Esophagus squamous epithelium (tissue), 5 donors: ENCODE data around the gene CDC42BPG. TPM values are rescaled to one million over a fixed set of nuclear protein-coding genes. Genes with fewer than 3 reads are reported as not detected.
A peak's percentile ranks its signal among the peaks of the same experiment; 100 is the strongest.

Experiments
- DNase-seq: peaks from one replicate; lab custom pipeline; 2025; lab: John Stamatoyannopoulos, UW
- H3K27ac ChIP-seq, 4 donors: fragments of 200-600 bp; sonication (generic); one replicate each; pipeline ENCODE4 v1.5.1; 2016 to 2019; ENCODE audit warnings: mild to moderate bottlenecking in 1 of 4
- H3K27me3 ChIP-seq, 4 donors: fragments of 200-600 bp; sonication (generic); 1 replicate in 3 of 4; 2 replicates in 1 of 4; pipeline versions ENCODE4 v1.5.1 to v1.6.0; 2017 to 2021; ENCODE audit warnings: antibody characterized with exemption in 1 of 4
- H3K36me3 ChIP-seq, 3 donors: fragments of 200-600 bp; sonication (generic); one replicate each; pipeline ENCODE4 v1.5.1; 2016 to 2019
- H3K4me1 ChIP-seq, 3 donors: fragments of 200-600 bp; sonication (generic); one replicate each; pipeline ENCODE4 v1.5.1; 2017 to 2019
- H3K4me3 ChIP-seq, 4 donors: fragments of 200-600 bp; sonication (generic); 1 replicate in 3 of 4; 2 replicates in 1 of 4; pipeline ENCODE4 v1.5.1; 2016 to 2019; ENCODE audit warnings: mild to moderate bottlenecking in 2 of 4, moderate library complexity in 1 of 4
- H3K9me3 ChIP-seq, 3 donors: fragments of 200-600 bp; sonication (generic); one replicate each; pipeline ENCODE4 v1.5.1; 2016 to 2019
- POLR2A ChIP-seq, 4 donors: fragments of 450-650 bp; IDR thresholded peaks; one replicate each; pipeline ENCODE4 v1.6.1; 2017; ENCODE audit warnings: antibody characterized with exemption in 4 of 4, mild to moderate bottlenecking in 4 of 4, moderate library complexity in 3 of 4
- WGBS, 2 donors: methylation state at CpG; one replicate each; pipeline ENCODE4 v1.1.5; 2018; 5-methylcytosine and 5-hydroxymethylcytosine counted together
- intact Hi-C: fragments of 100-400 bp; cut with DNase I; formaldehyde crosslinking; loops from one replicate; pipeline ENCODE4 v1.15.0; 2022
- total RNA-seq, 4 donors: library from RNA; depleted of rRNA; stranded (reverse); fragments of >200 nt; gene quantifications; one replicate each; pipeline ENCODE4 v1.1.0, GENCODE V29; 2016
- TF ChIP-seq, protein P1 (sequence below), 6 experiments: fragments of 450-650 bp in 4 of 6; fragments of 200-600 bp in 2 of 6; sonication (generic) in 2 of 6; IDR thresholded peaks; one replicate each; pipeline ENCODE4 v1.5.1; 2016 to 2019; ENCODE audit warnings: antibody characterized with exemption in 6 of 6, mild to moderate bottlenecking in 4 of 6, moderate library complexity in 4 of 6
- donor health status: DM: yes; HTN: yes; CAD: no.

CDC42BPG gene
- total RNA-seq, 4 donors from 2014 or later = 16.4 to 48.5 (median 25.0) TPM

DNA sequence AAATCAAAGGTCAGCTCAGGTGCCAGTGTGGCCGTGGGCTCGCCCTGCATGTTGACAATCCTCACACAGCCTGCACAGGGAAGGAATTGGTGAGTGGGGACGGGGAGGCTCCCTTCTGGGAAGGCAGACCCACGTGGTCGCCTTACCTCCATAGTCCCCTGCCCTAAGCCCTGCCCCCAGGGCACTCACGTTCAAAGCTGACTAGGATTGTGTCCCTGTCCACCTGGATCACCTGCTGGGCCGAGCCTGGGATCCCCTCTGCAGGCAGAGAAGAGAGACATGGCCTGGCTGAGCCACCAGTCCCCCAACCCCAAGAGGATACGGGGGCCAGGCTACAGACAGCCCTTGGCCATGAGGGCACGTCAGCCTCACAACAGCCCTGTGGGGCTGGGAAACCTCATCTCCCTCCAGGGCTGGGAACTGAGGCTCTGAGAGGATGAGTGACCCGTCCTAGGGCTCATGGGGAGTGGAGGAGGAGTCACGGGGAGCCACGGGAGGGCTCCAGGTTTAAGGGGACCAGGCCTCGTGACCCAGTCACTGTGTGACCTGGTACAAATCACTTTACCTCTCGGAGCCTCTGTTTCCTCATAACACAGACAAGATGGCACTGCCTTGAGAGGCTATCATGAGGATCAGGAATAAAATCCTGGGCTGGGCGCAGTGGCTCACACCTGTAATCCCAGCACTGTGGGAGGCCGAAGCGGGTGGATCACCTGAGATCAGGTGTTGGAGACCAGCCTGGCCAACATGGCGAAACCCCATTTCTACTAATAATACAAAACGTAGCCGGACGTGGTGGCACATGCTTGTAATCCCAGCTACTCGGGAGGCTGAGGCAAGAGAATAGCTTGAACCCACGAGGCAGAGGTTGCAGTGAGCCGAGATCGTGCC, 54.0 kb downstream of the CDC42BPG start:
- intact Hi-C loops = no loop called here
- H3K4me3 ChIP-seq = no peak overlapping the region
- peaks cover 0 to 17% (median 0%) of the 10 kb centered on the region in 3 donors for H3K36me3 ChIP-seq
- DNase-seq = no peak
- H3K27me3 ChIP-seq = no peaks in the 10 kb centered on the region
- no peak overlapping the region for H3K27ac ChIP-seq
- H3K4me1 ChIP-seq = peaks cover 0 to 6% (median 0%) of the 10 kb centered on the region in 3 donors
- 90 to 95% methylated on average over 6 to 14 of the region's 25 CpGs for WGBS, 2 donors
- no peaks in the 10 kb centered on the region for H3K9me3 ChIP-seq
- TF ChIP-seq, protein P1, sequence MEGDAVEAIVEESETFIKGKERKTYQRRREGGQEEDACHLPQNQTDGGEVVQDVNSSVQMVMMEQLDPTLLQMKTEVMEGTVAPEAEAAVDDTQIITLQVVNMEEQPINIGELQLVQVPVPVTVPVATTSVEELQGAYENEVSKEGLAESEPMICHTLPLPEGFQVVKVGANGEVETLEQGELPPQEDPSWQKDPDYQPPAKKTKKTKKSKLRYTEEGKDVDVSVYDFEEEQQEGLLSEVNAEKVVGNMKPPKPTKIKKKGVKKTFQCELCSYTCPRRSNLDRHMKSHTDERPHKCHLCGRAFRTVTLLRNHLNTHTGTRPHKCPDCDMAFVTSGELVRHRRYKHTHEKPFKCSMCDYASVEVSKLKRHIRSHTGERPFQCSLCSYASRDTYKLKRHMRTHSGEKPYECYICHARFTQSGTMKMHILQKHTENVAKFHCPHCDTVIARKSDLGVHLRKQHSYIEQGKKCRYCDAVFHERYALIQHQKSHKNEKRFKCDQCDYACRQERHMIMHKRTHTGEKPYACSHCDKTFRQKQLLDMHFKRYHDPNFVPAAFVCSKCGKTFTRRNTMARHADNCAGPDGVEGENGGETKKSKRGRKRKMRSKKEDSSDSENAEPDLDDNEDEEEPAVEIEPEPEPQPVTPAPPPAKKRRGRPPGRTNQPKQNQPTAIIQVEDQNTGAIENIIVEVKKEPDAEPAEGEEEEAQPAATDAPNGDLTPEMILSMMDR (IDR thresholded peaks at IDR 0.05) = no peak
- TF ChIP-seq POLR2A (IDR thresholded peaks at IDR 0.05) = no peak

DNA sequence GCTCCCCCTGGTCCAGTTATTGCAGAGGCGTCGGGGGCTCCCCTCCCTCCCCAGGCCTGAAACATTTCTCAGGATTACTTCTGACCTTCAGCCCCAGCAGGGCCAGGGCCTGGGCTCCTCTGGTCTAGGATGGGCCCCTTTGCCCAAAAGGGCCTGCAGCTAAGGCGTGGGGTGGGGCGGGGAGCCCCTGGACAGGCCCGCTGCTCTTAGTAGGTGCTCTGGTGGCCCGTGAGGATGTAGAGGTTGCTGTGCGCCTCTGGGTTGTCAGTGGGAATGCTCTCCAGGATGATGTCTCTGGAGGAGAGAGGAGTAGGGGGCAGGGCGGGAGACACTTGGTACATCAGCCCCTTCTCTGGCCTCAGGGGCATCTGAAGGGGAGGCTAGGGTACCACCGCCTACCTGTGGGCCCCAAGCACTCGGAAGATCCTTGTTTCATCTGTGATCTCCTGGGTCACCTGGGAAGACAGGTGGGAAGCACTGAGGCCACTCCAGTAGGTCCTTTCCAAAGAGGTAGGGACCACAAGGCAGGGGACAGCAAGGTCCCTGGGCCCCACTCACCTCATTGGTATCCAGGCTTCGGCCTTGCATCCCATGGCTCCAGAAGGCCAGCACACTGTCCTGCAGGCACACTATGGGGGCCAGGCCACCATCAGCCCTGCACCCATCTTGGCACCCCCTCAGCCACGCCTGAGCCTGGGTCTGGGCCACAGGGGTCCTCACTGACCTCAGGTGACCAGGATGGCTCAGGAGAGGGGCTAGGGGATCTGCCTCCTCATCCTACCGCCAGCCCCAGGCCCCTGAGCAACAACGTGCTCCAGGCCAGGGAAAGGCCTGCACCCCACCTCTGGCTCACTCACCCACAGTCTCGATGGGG, 54.9 kb downstream of the CDC42BPG start:
- 88 to 90% methylated on average over 2 of the region's 15 CpGs for whole genome bisulfite sequencing, 2 donors
- Histone ChIP-seq H3K36me3 (peaks cover 0 to 17% (median 0%) of the 10 kb centered on the region in 3 donors), H3K9me3 (no peaks in the 10 kb centered on the region), H3K27me3 (no peaks in the 10 kb centered on the region), H3K4me1 (peaks cover 0 to 6% (median 0%) of the 10 kb centered on the region in 3 donors), H3K4me3 (no peak overlapping the region), H3K27ac (no peak overlapping the region)
- DNase-seq = no peak
- no peak for TF ChIP-seq POLR2A (IDR thresholded peaks at IDR 0.05)
- TF ChIP-seq, protein P1 (IDR thresholded peaks at IDR 0.05) = no peak
- intact Hi-C loops = no loop called here

DNA sequence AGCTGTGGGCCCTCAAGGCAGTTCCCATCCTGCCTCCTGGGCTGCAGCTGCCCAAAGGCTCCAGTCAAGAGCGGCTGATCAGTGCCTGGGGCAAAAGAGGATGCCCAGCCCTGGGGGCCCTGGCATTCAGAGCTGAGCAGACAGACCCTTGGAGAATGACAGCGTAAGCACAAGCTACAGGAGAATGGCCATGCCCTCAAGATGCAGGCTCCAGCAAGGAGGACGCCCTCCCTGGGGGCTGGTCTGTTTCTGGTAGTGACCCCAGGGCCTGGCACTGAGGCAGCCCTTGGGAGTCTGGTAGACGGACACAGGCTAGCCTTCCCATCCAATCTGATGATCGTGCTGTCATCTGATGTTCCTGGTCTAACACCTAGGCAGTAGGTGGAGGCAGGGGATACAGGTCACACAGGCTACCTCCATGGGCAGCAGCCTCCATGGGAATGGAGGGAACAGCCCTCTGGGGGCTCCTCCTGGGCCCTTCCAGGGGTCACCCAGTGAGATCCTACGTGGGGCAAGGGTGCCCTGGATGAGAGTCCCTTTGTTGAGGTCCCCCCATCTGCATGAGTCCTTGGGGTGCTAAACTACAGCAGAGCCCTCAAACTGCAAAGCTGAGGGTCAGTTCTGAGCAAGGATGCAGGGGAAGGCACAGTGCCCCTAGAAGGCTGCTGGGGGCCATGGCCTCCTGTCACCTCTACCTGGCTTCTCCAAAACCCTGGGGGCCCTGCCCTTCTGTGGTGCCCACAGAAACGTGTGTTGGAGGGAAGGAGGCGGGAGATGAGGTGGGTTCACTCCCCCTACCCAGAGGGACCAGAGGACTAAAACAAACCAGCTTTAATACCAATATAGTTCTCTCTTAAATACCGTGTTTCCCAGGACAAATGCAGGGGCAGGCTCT, 55.9 kb downstream of the CDC42BPG start:
- Histone ChIP-seq H3K27me3 (no peaks in the 10 kb centered on the region), H3K36me3 (peaks cover 0 to 17% (median 0%) of the 10 kb centered on the region in 3 donors), H3K27ac (peak overlapping the region in 1 of 4 donors; percentile 31), H3K9me3 (no peaks in the 10 kb centered on the region), H3K4me1 (peaks cover 0 to 6% (median 0%) of the 10 kb centered on the region in 3 donors), H3K4me3 (no peak overlapping the region)
- no peak for DNase-seq
- intact Hi-C loops = no loop called here
- TF ChIP-seq POLR2A (IDR thresholded peaks at IDR 0.05) = no peak
- TF ChIP-seq, protein P1 (IDR thresholded peaks at IDR 0.05) = no peak
- WGBS, 2 donors = 64 to 70% methylated on average over 3 to 6 of the region's 9 CpGs

DNA sequence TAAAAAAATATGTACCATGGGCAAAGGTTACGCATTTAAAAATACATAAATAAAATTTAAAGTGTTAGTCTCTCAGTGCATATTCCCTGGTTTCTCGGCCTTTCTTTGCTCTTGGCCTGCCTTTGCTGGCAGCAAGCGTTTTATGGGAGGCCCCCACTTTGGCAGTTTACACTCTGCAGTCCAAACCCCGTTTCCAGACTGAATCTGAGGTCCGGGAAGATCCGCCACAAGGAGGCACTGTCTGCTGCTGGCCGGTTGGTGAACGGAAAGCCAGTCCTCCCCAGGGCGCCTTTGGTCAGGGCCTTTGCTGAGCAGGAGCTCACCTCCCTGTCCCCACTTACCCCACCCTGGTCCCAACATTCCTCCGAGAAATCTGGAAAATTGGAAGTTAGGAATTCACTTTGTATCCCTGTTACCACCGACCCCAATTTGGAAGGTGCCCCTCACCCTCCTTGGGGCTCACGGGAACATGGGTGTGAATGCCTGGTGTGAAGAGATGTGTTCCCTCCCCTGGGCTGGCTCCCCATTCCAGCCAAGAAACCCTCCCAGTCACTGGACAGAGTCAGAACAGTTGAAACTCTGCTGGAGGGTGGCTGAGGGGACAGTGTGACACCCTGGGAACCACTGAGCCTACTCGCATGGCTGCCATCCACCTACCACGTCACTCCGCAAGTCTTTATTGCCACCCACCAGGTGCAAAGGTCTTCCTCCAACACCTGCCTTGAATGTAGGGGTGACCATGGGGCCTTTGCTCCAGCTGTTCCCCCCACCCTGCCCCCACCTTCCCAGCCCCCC, 56.7 kb downstream of the CDC42BPG start:
- H3K9me3 ChIP-seq = no peaks in the 10 kb centered on the region
- no peak for DNase-seq
- H3K36me3 ChIP-seq = peaks cover 0 to 17% (median 0%) of the 10 kb centered on the region in 3 donors
- intact Hi-C loops = no loop called here
- no peak overlapping the region for H3K4me3 ChIP-seq
- H3K4me1 ChIP-seq = peaks cover 0 to 6% (median 0%) of the 10 kb centered on the region in 3 donors
- TF ChIP-seq, protein P1 (IDR thresholded peaks at IDR 0.05) = peak; percentile 60 to 77 (median 66)
- no peak for TF ChIP-seq POLR2A (IDR thresholded peaks at IDR 0.05)
- WGBS, 2 donors = 34 to 54% methylated on average over 11 to 13 of the region's 15 CpGs
- no peaks in the 10 kb centered on the region for H3K27me3 ChIP-seq
- peak overlapping the region in 2 of 4 donors; percentile 2 to 31 for H3K27ac ChIP-seq
